ENCODE measurements around the gene PLEKHA4.
A peak's percentile ranks its signal among the peaks of the same experiment; 100 is the strongest.

The PLEKHA4 gene

DNA sequence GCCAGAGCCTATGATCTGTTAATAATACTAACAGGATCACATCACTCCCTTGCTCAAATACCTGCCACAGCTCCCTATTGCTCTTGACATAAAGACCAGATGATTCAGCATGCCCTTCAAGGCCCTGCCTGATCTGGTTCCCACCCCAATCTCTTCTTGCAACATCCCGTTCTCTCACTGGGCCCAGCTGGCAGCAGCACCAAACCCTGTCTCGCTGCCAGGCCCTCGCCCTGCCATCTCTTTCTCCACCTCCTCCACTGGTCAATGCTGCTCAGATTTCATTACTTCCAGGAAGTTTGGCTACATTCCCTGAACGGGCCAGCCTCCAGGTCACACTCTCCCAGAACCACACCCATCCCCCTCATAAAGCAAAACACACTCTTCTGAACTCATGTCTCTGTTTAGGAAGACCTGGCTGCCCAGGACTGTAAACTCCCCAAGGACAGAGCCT lies 49.0 kb downstream of the PLEKHA4 start:
- TF ChIP-seq TAF1 (IDR thresholded peaks at IDR 0.05; ENCODE audit: low read depth, low read length) (no peak), POLR2A (IDR thresholded peaks at IDR 0.05; ENCODE audit: low read depth, low read length) (no peak), PAX5 (IDR thresholded peaks at IDR 0.05; ENCODE audit: insufficient read depth, low read length, severe bottlenecking) (no peak), SPI1 (IDR thresholded peaks at IDR 0.05; ENCODE audit: low read depth, low read length) (no peak), POU2F2 (IDR thresholded peaks at IDR 0.05; ENCODE audit: low read depth, low read length) (no peak), POLR2AphosphoS5 (IDR thresholded peaks at IDR 0.05; ENCODE audit: low read depth, low read length) (no peak)
- DNase-seq (ENCODE audit: insufficient read length, low spot score) (no peak), FAIRE-seq (no peak)

DNA sequence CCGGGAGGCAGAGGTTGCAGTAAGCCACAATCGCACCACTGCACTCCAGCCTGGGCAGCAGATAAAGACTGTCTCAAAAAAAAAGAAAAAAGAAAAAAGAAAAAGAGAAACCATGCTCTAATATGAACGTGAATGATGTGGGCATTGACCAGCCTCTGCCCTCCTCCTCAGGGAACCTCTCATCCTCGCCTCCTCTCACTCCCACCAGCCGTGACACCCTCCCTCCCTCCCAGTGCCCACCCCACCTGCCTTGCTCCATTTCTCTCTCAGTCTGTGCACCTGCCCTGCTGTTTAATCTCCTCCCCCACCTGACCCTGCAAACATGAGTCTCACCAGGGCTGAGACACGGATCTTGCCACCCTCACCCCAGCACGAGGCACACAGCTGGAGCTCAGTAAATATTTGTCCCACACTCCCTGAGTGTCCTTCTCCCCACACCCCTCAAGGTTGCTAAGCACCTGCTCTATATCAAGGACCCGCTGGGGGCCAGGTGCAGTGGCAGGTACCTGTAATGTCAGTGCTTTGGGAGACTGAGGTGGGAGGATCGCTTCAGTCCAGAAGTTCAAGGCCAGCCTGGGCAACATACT lies 50.1 kb downstream of the PLEKHA4 start:
- DNase-seq (ENCODE audit: insufficient read length, low spot score) = no peak
- no peak for FAIRE-seq
- TF ChIP-seq PAX5 (IDR thresholded peaks at IDR 0.05; ENCODE audit: insufficient read depth, low read length, severe bottlenecking) (no peak), POLR2AphosphoS5 (IDR thresholded peaks at IDR 0.05; ENCODE audit: low read depth, low read length) (no peak), TAF1 (IDR thresholded peaks at IDR 0.05; ENCODE audit: low read depth, low read length) (no peak), SPI1 (IDR thresholded peaks at IDR 0.05; ENCODE audit: low read depth, low read length) (no peak), POLR2A (IDR thresholded peaks at IDR 0.05; ENCODE audit: low read depth, low read length) (no peak), POU2F2 (IDR thresholded peaks at IDR 0.05; ENCODE audit: low read depth, low read length) (no peak)

DNA sequence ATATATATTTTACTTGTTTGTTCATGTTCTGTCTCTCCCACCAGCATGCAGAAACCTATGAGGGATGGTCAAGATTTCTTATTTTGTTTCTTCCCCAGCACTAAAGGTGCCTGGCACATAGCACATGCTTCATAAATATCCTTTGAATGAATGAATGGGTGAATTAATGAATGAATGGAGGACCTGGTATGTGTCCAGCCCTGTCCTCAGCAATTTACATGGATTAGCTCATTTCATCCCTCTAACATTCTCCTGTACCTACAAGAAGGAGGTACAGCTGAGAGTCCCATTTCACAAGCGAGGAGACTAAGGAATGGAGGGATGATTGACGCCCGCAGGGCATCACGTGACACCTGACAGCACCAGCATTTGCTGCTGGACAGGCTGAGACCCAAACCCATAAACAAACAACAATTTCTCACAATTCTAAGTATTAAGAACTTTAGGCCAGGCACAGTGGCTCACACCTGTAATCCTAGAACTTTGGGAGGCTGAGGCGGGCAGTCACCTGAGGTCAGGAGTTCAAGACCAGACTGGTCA lies 50.8 kb downstream of the PLEKHA4 start:
- FAIRE-seq = no peak
- DNase-seq (ENCODE audit: insufficient read length, low spot score) = no peak
- TF ChIP-seq POU2F2 (IDR thresholded peaks at IDR 0.05; ENCODE audit: low read depth, low read length) = no peak
- TF ChIP-seq POLR2AphosphoS5 (IDR thresholded peaks at IDR 0.05; ENCODE audit: low read depth, low read length) = no peak
- no peak for TF ChIP-seq TAF1 (IDR thresholded peaks at IDR 0.05; ENCODE audit: low read depth, low read length)
- TF ChIP-seq POLR2A (IDR thresholded peaks at IDR 0.05; ENCODE audit: low read depth, low read length) = no peak
- no peak for TF ChIP-seq SPI1 (IDR thresholded peaks at IDR 0.05; ENCODE audit: low read depth, low read length)
- no peak for TF ChIP-seq PAX5 (IDR thresholded peaks at IDR 0.05; ENCODE audit: insufficient read depth, low read length, severe bottlenecking)

DNA sequence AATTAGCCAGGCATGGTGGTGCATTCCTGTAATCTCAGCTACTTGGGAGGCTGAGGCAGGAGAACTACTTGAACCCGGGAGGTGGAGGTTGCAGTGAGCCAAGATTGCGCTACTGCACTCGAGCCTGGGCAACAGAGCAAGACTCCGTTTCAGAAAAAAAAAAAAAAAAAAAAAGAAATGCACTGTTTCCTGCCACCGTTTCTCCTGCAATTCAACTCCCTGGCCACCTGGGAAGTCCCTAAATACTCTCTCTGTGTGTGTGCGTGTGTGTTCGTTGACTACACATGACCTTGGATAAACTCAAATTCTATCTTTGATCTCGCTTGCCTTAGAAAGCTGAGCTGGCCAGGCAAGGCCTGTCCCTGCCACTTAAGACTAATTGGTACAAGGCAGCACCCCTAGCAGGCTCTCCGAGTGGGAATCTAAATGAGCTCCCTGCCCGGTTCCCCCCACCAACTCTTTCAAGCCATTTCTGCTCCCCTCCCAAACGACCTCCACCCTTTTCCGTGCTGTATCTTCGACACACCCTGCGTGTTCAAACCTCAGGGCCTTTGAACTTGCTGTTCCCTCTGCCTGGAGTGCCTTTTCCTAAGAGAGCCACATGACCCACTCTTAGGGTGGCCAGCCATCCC lies 52.4 kb downstream of the PLEKHA4 start:
- DNase-seq (ENCODE audit: insufficient read length, low spot score) (no peak), FAIRE-seq (no peak)
- TF ChIP-seq POLR2AphosphoS5 (IDR thresholded peaks at IDR 0.05; ENCODE audit: low read depth, low read length) = no peak
- no peak for TF ChIP-seq PAX5 (IDR thresholded peaks at IDR 0.05; ENCODE audit: insufficient read depth, low read length, severe bottlenecking)
- TF ChIP-seq POU2F2 (IDR thresholded peaks at IDR 0.05; ENCODE audit: low read depth, low read length) = no peak
- no peak for TF ChIP-seq POLR2A (IDR thresholded peaks at IDR 0.05; ENCODE audit: low read depth, low read length)
- no peak for TF ChIP-seq SPI1 (IDR thresholded peaks at IDR 0.05; ENCODE audit: low read depth, low read length)
- TF ChIP-seq TAF1 (IDR thresholded peaks at IDR 0.05; ENCODE audit: low read depth, low read length) = no peak

GRCh38 chr19:48814895-48815294 lies 53.5 kb downstream of the PLEKHA4 start:
- no peak for TF ChIP-seq SPI1 (IDR thresholded peaks at IDR 0.05; ENCODE audit: low read depth, low read length)
- no peak for TF ChIP-seq TAF1 (IDR thresholded peaks at IDR 0.05; ENCODE audit: low read depth, low read length)
- no peak for TF ChIP-seq POU2F2 (IDR thresholded peaks at IDR 0.05; ENCODE audit: low read depth, low read length)
- no peak for TF ChIP-seq POLR2A (IDR thresholded peaks at IDR 0.05; ENCODE audit: low read depth, low read length)
- no peak for TF ChIP-seq POLR2AphosphoS5 (IDR thresholded peaks at IDR 0.05; ENCODE audit: low read depth, low read length)
- no peak for TF ChIP-seq PAX5 (IDR thresholded peaks at IDR 0.05; ENCODE audit: insufficient read depth, low read length, severe bottlenecking)
- FAIRE-seq (no peak), DNase-seq (ENCODE audit: insufficient read length, low spot score) (no peak)

- FAIRE-seq (no peak), DNase-seq (ENCODE audit: insufficient read length, low spot score) (no peak)
- TF ChIP-seq SPI1 (IDR thresholded peaks at IDR 0.05; ENCODE audit: low read depth, low read length) = no peak
- no peak for TF ChIP-seq POLR2A (IDR thresholded peaks at IDR 0.05; ENCODE audit: low read depth, low read length)
- TF ChIP-seq POU2F2 (IDR thresholded peaks at IDR 0.05; ENCODE audit: low read depth, low read length) = no peak
- TF ChIP-seq PAX5 (IDR thresholded peaks at IDR 0.05; ENCODE audit: insufficient read depth, low read length, severe bottlenecking) = no peak
- TF ChIP-seq POLR2AphosphoS5 (IDR thresholded peaks at IDR 0.05; ENCODE audit: low read depth, low read length) = no peak
- TF ChIP-seq TAF1 (IDR thresholded peaks at IDR 0.05; ENCODE audit: low read depth, low read length) = no peak
These were observed 55.1 kb downstream of the PLEKHA4 start for GRCh38 chr19:48813123-48813913.

- peak; percentile 97 for FAIRE-seq
- peak; percentile 96 for DNase-seq (ENCODE audit: insufficient read length, low spot score)
- TF ChIP-seq PAX5 (IDR thresholded peaks at IDR 0.05; ENCODE audit: insufficient read depth, low read length, severe bottlenecking) (no peak), POU2F2 (IDR thresholded peaks at IDR 0.05; ENCODE audit: low read depth, low read length) (no peak), TAF1 (IDR thresholded peaks at IDR 0.05; ENCODE audit: low read depth, low read length) (no peak)
These were observed 56.1 kb downstream of the PLEKHA4 start for GRCh38 chr19:48812094-48812929.

- TF ChIP-seq POU2F2 (IDR thresholded peaks at IDR 0.05; ENCODE audit: low read depth, low read length) (no peak), POLR2AphosphoS5 (IDR thresholded peaks at IDR 0.05; ENCODE audit: low read depth, low read length) (no peak), SPI1 (IDR thresholded peaks at IDR 0.05; ENCODE audit: low read depth, low read length) (no peak)
- peak; percentile 40 for FAIRE-seq
- no peak for DNase-seq (ENCODE audit: insufficient read length, low spot score)
These were observed 58.3 kb downstream of the PLEKHA4 start for GRCh38 chr19:48810151-48810550.
